ENCODE data around the gene ING4.
"Not testable (repeated sequence)": the region's sequence is repeated elsewhere in the genome, so short reads cannot be mapped to it uniquely, and the experiment has no call there.

Gene ING4

GRCh38 chr12:6662906-6663742 lies at the start of gene ING4:
TSS of gene ING4 (minus strand) at chr12:6663119. CDS start at chr12:6663101, 18 bp downstream.
- DNase-seq = peak; percentile 99

GRCh38 chr12:6708960-6709394 lies 46.1 kb upstream of the ING4 start:
- no peak for DNase-seq

GRCh38 chr12:6708351-6708750 lies 45.4 kb upstream of the ING4 start:
- DNase-seq = not testable (repeated sequence)

GRCh38 chr12:6703631-6704030 lies 40.7 kb upstream of the ING4 start:
- no peak for DNase-seq

GRCh38 chr12:6701078-6701768 lies 38.3 kb upstream of the ING4 start:
- no peak for DNase-seq

- peak; percentile 78 for DNase-seq
Observed at GRCh38 chr12:6700646-6701051, 37.7 kb upstream of the ING4 start, which contains the start of gene PIANP. TSS of gene PIANP (minus strand) at chr12:6700815. CDS start at chr12:6698061, 2,754 bp downstream.

GRCh38 chr12:6699989-6700645 lies 37.2 kb upstream of the ING4 start:
- DNase-seq = no peak

GRCh38 chr12:6699259-6699988 lies 36.5 kb upstream of the ING4 start:
- no peak for DNase-seq

- no peak for DNase-seq
Observed at GRCh38 chr12:6698352-6699046, 35.6 kb upstream of the ING4 start.

- DNase-seq = no peak
Observed at GRCh38 chr12:6697584-6698351, 34.8 kb upstream of the ING4 start.

- DNase-seq = no peak
Observed at GRCh38 chr12:6696690-6697583, 34.0 kb upstream of the ING4 start.

GRCh38 chr12:6695313-6696045 lies 32.6 kb upstream of the ING4 start:
- no peak for DNase-seq

GRCh38 chr12:6694701-6695100 lies 31.8 kb upstream of the ING4 start:
- DNase-seq = no peak

- no peak for DNase-seq
Observed at GRCh38 chr12:6693832-6694355, 31.0 kb upstream of the ING4 start.

GRCh38 chr12:6692888-6693287 lies 30.0 kb upstream of the ING4 start:
- no peak for DNase-seq

- DNase-seq = no peak
Observed at GRCh38 chr12:6691473-6691872, 28.6 kb upstream of the ING4 start.

GRCh38 chr12:6688999-6689882 lies 26.3 kb upstream of the ING4 start, which contains the start of gene ZNF384:
TSS of gene ZNF384 (minus strand) at chr12:6689375. CDS start at chr12:6679520, 9,855 bp downstream.
- peak; percentile 99 for DNase-seq

GRCh38 chr12:6688543-6688998 lies 25.7 kb upstream of the ING4 start:
- no peak for DNase-seq
